ENCODE results near the gene CDH10.

Gene CDH10

DNA sequence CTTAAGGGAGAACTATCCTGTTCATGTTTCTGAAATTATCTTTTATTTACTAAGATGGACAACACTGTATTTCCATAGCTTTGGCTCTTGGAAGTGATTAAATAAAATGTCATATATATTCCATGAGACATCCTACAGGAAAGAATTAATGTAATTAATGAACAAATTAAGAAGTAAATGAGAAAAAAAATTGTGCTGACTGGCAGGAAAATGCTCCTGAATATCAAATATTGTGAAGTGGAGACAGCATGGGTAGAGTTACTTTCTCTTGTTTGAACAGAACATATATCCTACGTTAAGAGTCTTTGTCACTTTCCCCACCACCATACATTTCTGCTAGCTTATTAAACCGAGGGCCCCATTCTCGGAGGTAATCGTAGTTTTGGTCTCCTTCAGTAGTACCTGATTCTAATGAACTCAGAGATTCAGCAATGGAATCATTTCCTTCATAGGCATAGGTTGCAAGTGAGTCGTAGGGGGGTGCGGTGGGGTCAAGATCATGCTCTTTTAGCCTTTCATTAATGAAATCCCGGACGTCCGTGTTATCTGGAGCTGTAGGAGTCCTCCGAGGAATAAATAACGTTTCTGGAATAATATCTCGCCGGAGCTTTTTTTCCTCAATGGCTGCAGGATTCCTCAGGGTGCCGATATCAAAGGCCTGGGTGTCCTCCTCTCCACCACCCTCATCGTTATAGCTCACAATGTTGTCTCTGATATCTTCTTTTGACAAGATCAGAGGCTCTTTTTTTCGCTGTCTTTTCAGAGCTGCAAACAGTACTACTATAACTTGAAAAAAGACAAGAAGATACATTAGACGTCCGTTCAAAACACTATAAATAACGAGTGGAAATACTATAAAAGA is 157.2 kb downstream of the CDH10 start:
- no peak overlapping the region for H3K4me3 ChIP-seq (replicated peaks; ENCODE audit: low read depth, low read length)
- TF ChIP-seq, protein P1, sequence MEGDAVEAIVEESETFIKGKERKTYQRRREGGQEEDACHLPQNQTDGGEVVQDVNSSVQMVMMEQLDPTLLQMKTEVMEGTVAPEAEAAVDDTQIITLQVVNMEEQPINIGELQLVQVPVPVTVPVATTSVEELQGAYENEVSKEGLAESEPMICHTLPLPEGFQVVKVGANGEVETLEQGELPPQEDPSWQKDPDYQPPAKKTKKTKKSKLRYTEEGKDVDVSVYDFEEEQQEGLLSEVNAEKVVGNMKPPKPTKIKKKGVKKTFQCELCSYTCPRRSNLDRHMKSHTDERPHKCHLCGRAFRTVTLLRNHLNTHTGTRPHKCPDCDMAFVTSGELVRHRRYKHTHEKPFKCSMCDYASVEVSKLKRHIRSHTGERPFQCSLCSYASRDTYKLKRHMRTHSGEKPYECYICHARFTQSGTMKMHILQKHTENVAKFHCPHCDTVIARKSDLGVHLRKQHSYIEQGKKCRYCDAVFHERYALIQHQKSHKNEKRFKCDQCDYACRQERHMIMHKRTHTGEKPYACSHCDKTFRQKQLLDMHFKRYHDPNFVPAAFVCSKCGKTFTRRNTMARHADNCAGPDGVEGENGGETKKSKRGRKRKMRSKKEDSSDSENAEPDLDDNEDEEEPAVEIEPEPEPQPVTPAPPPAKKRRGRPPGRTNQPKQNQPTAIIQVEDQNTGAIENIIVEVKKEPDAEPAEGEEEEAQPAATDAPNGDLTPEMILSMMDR (IDR thresholded peaks at IDR 0.05; ENCODE audit: low read length, missing control alignments): no peak
- DNase-seq (ENCODE audit: low read depth): no peak

DNA sequence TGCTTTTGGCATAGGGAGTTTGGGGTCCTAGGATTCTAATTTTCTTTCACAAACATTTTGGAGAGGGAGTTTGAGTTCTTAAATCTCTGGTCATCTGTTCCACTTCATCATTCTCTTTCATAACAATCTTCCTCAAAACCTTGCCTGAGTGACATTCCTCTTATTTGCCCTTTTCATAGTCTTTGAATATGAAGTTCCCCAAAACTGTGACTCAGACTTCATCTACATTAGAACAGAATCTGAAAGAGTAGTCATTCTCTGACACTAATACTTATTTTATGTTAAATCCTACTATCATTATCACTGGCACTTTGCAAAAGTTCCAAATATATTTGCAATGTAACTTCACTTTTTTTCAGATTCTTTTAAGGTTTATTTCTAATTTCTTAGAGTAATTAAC is 163.8 kb downstream of the CDH10 start:
- DNase-seq (ENCODE audit: low read depth): no peak
- TF ChIP-seq, protein P1 (IDR thresholded peaks at IDR 0.05; ENCODE audit: low read length, missing control alignments): no peak
- H3K4me3 ChIP-seq (replicated peaks; ENCODE audit: low read depth, low read length): no peak overlapping the region

DNA sequence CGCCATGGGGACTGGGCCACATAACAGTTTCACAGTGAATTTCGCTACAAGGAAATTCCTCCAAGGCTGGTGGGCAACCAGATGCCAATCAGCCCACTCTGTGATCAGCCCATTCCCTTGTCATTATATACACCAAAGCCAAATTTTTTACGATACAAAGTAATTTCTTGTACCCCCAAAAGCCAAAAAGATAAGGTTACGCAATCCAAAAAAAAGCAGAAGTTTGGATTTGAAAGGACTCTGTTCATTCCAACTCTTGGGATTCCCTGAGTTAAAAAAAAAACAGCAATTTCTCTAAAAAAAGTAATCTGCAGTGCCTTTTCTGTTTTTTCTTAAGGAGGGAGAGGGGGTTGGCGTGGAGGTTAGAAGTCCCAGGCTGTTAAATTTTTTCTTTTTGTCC is 166.8 kb downstream of the CDH10 start:
- no peak overlapping the region for H3K4me3 ChIP-seq (replicated peaks; ENCODE audit: low read depth, low read length)
- no peak for DNase-seq (ENCODE audit: low read depth)
- TF ChIP-seq, protein P1 (IDR thresholded peaks at IDR 0.05; ENCODE audit: low read length, missing control alignments): no peak

DNA sequence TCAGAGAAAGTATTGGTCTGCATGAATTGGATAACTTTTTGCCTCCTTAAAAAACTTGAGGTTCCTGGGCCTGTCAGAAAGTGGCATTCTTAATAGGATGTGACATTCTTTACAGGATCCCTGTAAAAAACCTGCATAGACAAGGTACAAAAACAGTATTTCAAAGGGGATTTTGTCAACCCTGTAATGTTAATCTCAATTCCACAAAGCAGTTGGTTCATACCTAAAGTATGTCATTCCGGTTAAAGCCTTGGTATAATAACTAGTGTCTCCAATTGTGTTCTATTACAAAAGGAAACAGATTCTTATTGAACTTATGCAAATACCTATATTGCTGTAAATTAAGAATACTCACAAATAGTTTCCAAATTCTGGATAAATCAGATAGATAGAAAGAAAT is 169.7 kb downstream of the CDH10 start:
- DNase-seq (ENCODE audit: low read depth): no peak
- TF ChIP-seq, protein P1 (IDR thresholded peaks at IDR 0.05; ENCODE audit: low read length, missing control alignments): no peak
- H3K4me3 ChIP-seq (replicated peaks; ENCODE audit: low read depth, low read length): no peak overlapping the region

DNA sequence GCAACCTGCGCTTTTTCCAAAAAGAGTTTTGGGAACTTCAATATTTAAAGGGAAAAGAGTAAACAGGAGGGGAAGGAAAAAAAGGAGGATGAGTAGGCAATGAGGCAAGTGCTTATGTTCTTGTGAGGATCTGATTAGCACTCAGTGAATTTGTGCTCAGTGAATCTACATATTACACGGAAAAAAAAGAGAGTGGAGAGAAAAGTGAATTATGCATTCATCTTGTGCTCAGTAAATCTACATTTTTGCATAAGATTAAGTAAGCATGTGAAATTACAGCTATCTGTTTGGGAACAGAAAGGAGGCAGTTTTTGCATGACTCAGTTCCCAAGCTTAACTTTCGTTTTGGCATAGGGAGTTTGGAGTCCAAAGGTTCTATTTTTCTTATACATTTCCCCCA is 170.1 kb downstream of the CDH10 start:
- H3K4me3 ChIP-seq (replicated peaks; ENCODE audit: low read depth, low read length): no peak overlapping the region
- DNase-seq (ENCODE audit: low read depth): no peak
- TF ChIP-seq, protein P1 (IDR thresholded peaks at IDR 0.05; ENCODE audit: low read length, missing control alignments): no peak

DNA sequence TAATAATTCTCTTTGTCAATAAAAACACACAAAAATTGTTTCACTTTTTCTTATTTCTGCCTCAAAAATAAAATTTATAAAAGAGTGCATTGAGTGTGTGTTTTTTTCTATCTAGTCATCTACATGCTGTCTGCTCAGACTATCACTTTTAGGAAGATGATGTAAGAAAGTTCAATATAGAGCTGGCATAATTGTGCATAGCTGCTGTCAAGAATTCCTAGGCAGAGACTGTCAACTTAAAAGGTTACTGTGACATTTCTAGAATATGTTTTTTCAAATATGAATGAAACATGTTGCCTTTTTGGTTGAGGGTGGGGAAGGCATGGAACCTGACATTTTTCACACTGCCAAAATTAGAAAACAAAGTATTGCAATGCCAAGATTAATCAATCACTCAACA is 172.3 kb downstream of the CDH10 start:
- TF ChIP-seq, protein P1 (IDR thresholded peaks at IDR 0.05; ENCODE audit: low read length, missing control alignments): no peak
- H3K4me3 ChIP-seq (replicated peaks; ENCODE audit: low read depth, low read length): no peak overlapping the region

DNA sequence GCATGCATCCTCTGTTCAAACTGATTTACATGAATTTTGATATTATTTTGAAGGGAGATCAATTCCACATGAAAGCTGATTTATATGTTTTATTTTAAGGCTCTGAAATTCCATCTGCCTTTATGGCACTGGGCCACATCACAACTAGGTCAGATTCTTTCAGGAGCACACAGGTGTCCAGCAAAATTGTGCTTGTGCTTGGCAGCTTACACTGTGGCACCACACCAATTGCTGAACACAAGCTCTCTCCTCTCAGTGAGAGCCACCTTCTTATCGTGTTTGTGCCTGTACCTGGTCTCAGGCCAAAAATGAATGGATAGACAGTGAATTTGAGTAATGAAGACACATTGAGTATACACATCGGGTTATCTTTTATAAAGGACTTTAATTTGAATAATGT is 200.4 kb downstream of the CDH10 start:
- DNase-seq (ENCODE audit: low read depth): no peak
- TF ChIP-seq, protein P1 (IDR thresholded peaks at IDR 0.05; ENCODE audit: low read length, missing control alignments): no peak

More for the DNA sequence above, 172.3 kb downstream of the CDH10 start:
- DNase-seq (ENCODE audit: low read depth): no peak

More for the DNA sequence above, 200.4 kb downstream of the CDH10 start:
- H3K4me3 ChIP-seq (replicated peaks; ENCODE audit: low read depth, low read length): no peak overlapping the region

All from fibroblast of pulmonary artery (primary cell).